Head of caudate nucleus (tissue), 42 donors: ENCODE results near the gene TENM3.

Experiments
- DNase-seq, 42 donors: peaks; one replicate each; pipeline versions ENCODE4 v3.0.0 to v3.0.0-alpha.2; 2020 to 2021; ENCODE audit warnings: mixed read lengths in 7 of 42
- intact Hi-C: fragments of 100-400 bp; cut with DNase I; formaldehyde crosslinking; loops from one replicate; pipeline ENCODE4 v1.15.0; 2022

The TENM3 gene

GRCh38 chr4:182273191-182273935 is 30.2 kb downstream of the TENM3 start:
- intact Hi-C loops, result no loop called here
- DNase-seq, result peak in 1 of 42 donors; percentile 1

GRCh38 chr4:182276210-182277109 is 33.3 kb downstream of the TENM3 start:
- DNase-seq, result no peak
- intact Hi-C loops, result no loop called here

- intact Hi-C loops, result no loop called here
- DNase-seq, result no peak
Measured at GRCh38 chr4:182277377-182277776, 34.2 kb downstream of the TENM3 start.

GRCh38 chr4:182278729-182279128 is 35.5 kb downstream of the TENM3 start:
- DNase-seq, result no peak
- intact Hi-C loops, result no loop called here

- peak in 34 of 42 donors; percentile 9 to 78 (median 36) for DNase-seq
- intact Hi-C loops, result no loop called here
Measured at GRCh38 chr4:182280436-182281111, 37.4 kb downstream of the TENM3 start.

GRCh38 chr4:182286035-182286434 is 42.8 kb downstream of the TENM3 start:
- no peak for DNase-seq

GRCh38 chr4:182286931-182287330 is 43.7 kb downstream of the TENM3 start:
- DNase-seq, result no peak
- intact Hi-C loops, result no loop called here

More at GRCh38 chr4:182286035-182286434, 42.8 kb downstream of the TENM3 start:
- intact Hi-C loops, result no loop called here

GRCh38 chr4:182288534-182288933 is 45.3 kb downstream of the TENM3 start:
- intact Hi-C loops, result no loop called here

GRCh38 chr4:182289809-182290208 is 46.6 kb downstream of the TENM3 start:
- intact Hi-C loops, result no loop called here
- DNase-seq, result no peak

More at GRCh38 chr4:182288534-182288933, 45.3 kb downstream of the TENM3 start:
- DNase-seq, result no peak

GRCh38 chr4:182291175-182291574 is 48.0 kb downstream of the TENM3 start:
- intact Hi-C loops, result no loop called here
- DNase-seq, result no peak

GRCh38 chr4:182291597-182292270 is 48.5 kb downstream of the TENM3 start:
- intact Hi-C loops, result no loop called here
- no peak for DNase-seq

GRCh38 chr4:182292612-182293011 is 49.4 kb downstream of the TENM3 start:
- DNase-seq, result no peak
- intact Hi-C loops, result no loop called here

- no peak for DNase-seq
- intact Hi-C loops, result no loop called here
Measured at GRCh38 chr4:182293691-182294255, 50.6 kb downstream of the TENM3 start.

- intact Hi-C loops, result no loop called here
- DNase-seq, result no peak
Measured at GRCh38 chr4:182294451-182294850, 51.2 kb downstream of the TENM3 start.

- no peak for DNase-seq
- intact Hi-C loops, result no loop called here
Measured at GRCh38 chr4:182297659-182298058, 54.5 kb downstream of the TENM3 start.

- intact Hi-C loops, result no loop called here
- DNase-seq, result no peak
Measured at GRCh38 chr4:182301736-182302135, 58.5 kb downstream of the TENM3 start.

- no peak for DNase-seq
- intact Hi-C loops, result no loop called here
Measured at GRCh38 chr4:182303847-182304246, 60.6 kb downstream of the TENM3 start.

- no peak for DNase-seq
- intact Hi-C loops, result no loop called here
Measured at GRCh38 chr4:182306792-182307507, 63.7 kb downstream of the TENM3 start.
